ENCODE results near the gene ADTRP.

Gene ADTRP

GRCh38 chr6:11738661-11739375, 39.8 kb downstream of the ADTRP start:
- no peak for DNase-seq (ENCODE audit: low read depth in 2 of 2)
- no peak overlapping the region for H3K4me3 ChIP-seq (replicated peaks in 1 of 2; ENCODE audit: low read depth in 2 of 2, low read length in 2 of 2)

GRCh38 chr6:11738234-11738633, 40.4 kb downstream of the ADTRP start:
- no peak for DNase-seq (ENCODE audit: low read depth in 2 of 2)
- no peak overlapping the region for H3K4me3 ChIP-seq (replicated peaks in 1 of 2; ENCODE audit: low read depth in 2 of 2, low read length in 2 of 2)
- no peak for TF ChIP-seq CTCF (IDR thresholded peaks at IDR 0.05; ENCODE audit: low read depth, low read length)

More at GRCh38 chr6:11738661-11739375, 39.8 kb downstream of the ADTRP start:
- no peak for TF ChIP-seq CTCF (IDR thresholded peaks at IDR 0.05; ENCODE audit: low read depth, low read length)

- H3K4me3 ChIP-seq (replicated peaks in 1 of 2; ENCODE audit: low read depth in 2 of 2, low read length in 2 of 2) = no peak overlapping the region
- no peak for DNase-seq (ENCODE audit: low read depth in 2 of 2)
- no peak for TF ChIP-seq CTCF (IDR thresholded peaks at IDR 0.05; ENCODE audit: low read depth, low read length)
These were observed 42.0 kb downstream of the ADTRP start for GRCh38 chr6:11736601-11737000.

- TF ChIP-seq CTCF (IDR thresholded peaks at IDR 0.05; ENCODE audit: low read depth, low read length) = no peak
- no peak overlapping the region for H3K4me3 ChIP-seq (replicated peaks in 1 of 2; ENCODE audit: low read depth in 2 of 2, low read length in 2 of 2)
- DNase-seq (ENCODE audit: low read depth in 2 of 2) = no peak
These were observed 43.6 kb downstream of the ADTRP start for GRCh38 chr6:11734861-11735613.

GRCh38 chr6:11732036-11732631, 46.5 kb downstream of the ADTRP start:
- TF ChIP-seq CTCF (IDR thresholded peaks at IDR 0.05; ENCODE audit: low read depth, low read length) = no peak
- DNase-seq (ENCODE audit: low read depth in 2 of 2) = peak; percentile 67 to 96
- no peak overlapping the region for H3K4me3 ChIP-seq (replicated peaks in 1 of 2; ENCODE audit: low read depth in 2 of 2, low read length in 2 of 2)

- no peak overlapping the region for H3K4me3 ChIP-seq (replicated peaks in 1 of 2; ENCODE audit: low read depth in 2 of 2, low read length in 2 of 2)
- DNase-seq (ENCODE audit: low read depth in 2 of 2) = no peak
- no peak for TF ChIP-seq CTCF (IDR thresholded peaks at IDR 0.05; ENCODE audit: low read depth, low read length)
These were observed 47.2 kb downstream of the ADTRP start for GRCh38 chr6:11731423-11731822.

All from cardiac fibroblast (primary cell).